Hematopoietic multipotent progenitor cell treated with erythropoietin and hydrocortisone succinate and interleukin-3 and kit ligand, for 17 days (in vitro differentiated cells): Measurements from ENCODE around the gene IRX1.

Source experiments
- DNase-seq: peaks from one replicate; pipeline ENCODE4 v3.0.0-alpha.2; 2015; ENCODE audit warnings: low spot score

IRX1 gene

GRCh38 chr5:3600106-3601060 lies 4.8 kb downstream of the IRX1 start:
- DNase-seq, result no peak

GRCh38 chr5:3601061-3601710 lies 5.6 kb downstream of the IRX1 start:
- DNase-seq, result no peak

- DNase-seq, result no peak
Measured at GRCh38 chr5:3601911-3602782, 6.5 kb downstream of the IRX1 start.

GRCh38 chr5:3602785-3603502 lies 7.3 kb downstream of the IRX1 start:
- no peak for DNase-seq

- no peak for DNase-seq
Measured at GRCh38 chr5:3604501-3604900, 8.9 kb downstream of the IRX1 start.

GRCh38 chr5:3605298-3606010 lies 9.8 kb downstream of the IRX1 start:
- no peak for DNase-seq

- DNase-seq, result no peak
Measured at GRCh38 chr5:3606121-3606831, 10.6 kb downstream of the IRX1 start.

- no peak for DNase-seq
Measured at GRCh38 chr5:3607541-3608181, 12.0 kb downstream of the IRX1 start.

GRCh38 chr5:3609120-3609681 lies 13.6 kb downstream of the IRX1 start:
- no peak for DNase-seq

- no peak for DNase-seq
Measured at GRCh38 chr5:3612591-3613042, 17.0 kb downstream of the IRX1 start.

GRCh38 chr5:3613726-3614125 lies 18.1 kb downstream of the IRX1 start:
- DNase-seq, result no peak

GRCh38 chr5:3615217-3615616 lies 19.6 kb downstream of the IRX1 start:
- DNase-seq, result no peak

- DNase-seq, result no peak
Measured at GRCh38 chr5:3615829-3616228, 20.2 kb downstream of the IRX1 start.

- DNase-seq, result no peak
Measured at GRCh38 chr5:3619579-3619978, 23.9 kb downstream of the IRX1 start.

GRCh38 chr5:3622961-3623360 lies 27.3 kb downstream of the IRX1 start:
- no peak for DNase-seq

GRCh38 chr5:3625626-3626025 lies 30.0 kb downstream of the IRX1 start:
- no peak for DNase-seq

GRCh38 chr5:3634061-3634460 lies 38.4 kb downstream of the IRX1 start:
- no peak for DNase-seq

- no peak for DNase-seq
Measured at GRCh38 chr5:3639175-3639574, 43.5 kb downstream of the IRX1 start.

- DNase-seq, result no peak
Measured at GRCh38 chr5:3642231-3642630, 46.6 kb downstream of the IRX1 start.
